ENCODE results near the gene SPNS3. TPM values are rescaled to one million over a fixed set of nuclear protein-coding genes. Genes with fewer than 3 reads are reported as not detected.

The SPNS3 gene
- total RNA-seq, 1 donor from 2014 or later: 0.24 TPM

DNA sequence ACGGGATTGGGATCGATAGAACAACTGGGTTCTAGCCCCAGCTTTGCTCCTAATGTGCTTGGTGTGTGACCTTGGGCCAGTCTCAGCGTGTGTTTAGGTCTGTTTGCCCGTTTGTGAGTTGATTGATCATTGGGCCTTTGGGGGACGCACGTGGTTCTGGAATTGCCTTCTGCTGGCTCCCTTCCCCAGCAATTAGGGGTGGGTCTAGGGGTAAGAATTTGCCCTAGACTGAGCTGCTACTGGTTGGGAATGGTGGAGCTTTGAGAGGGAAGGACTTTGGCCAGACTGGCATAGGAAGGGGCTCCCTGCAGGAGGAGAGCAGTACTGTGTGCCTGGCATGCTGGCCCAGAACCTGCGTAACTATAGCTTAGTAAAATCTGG lies 66.4 kb downstream of the SPNS3 start:
- no peaks in the 10 kb centered on the region for H3K36me3 ChIP-seq
- ATAC-seq (no peak), DNase-seq (no peak)
- peaks cover 68% of the 10 kb centered on the region for H3K4me1 ChIP-seq
- H3K27ac ChIP-seq: peak overlapping the region; percentile 68
- peaks cover 23% of the 10 kb centered on the region for H3K27me3 ChIP-seq (ENCODE audit: low read depth)
- intact Hi-C loops (cut with DNase I): no loop called here
- H3K9me3 ChIP-seq: no peaks in the 10 kb centered on the region
- peak overlapping the region; percentile 61 for H3K4me3 ChIP-seq
- TF ChIP-seq, protein P1, sequence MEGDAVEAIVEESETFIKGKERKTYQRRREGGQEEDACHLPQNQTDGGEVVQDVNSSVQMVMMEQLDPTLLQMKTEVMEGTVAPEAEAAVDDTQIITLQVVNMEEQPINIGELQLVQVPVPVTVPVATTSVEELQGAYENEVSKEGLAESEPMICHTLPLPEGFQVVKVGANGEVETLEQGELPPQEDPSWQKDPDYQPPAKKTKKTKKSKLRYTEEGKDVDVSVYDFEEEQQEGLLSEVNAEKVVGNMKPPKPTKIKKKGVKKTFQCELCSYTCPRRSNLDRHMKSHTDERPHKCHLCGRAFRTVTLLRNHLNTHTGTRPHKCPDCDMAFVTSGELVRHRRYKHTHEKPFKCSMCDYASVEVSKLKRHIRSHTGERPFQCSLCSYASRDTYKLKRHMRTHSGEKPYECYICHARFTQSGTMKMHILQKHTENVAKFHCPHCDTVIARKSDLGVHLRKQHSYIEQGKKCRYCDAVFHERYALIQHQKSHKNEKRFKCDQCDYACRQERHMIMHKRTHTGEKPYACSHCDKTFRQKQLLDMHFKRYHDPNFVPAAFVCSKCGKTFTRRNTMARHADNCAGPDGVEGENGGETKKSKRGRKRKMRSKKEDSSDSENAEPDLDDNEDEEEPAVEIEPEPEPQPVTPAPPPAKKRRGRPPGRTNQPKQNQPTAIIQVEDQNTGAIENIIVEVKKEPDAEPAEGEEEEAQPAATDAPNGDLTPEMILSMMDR (IDR thresholded peaks at IDR 0.05): peak; percentile 13

DNA sequence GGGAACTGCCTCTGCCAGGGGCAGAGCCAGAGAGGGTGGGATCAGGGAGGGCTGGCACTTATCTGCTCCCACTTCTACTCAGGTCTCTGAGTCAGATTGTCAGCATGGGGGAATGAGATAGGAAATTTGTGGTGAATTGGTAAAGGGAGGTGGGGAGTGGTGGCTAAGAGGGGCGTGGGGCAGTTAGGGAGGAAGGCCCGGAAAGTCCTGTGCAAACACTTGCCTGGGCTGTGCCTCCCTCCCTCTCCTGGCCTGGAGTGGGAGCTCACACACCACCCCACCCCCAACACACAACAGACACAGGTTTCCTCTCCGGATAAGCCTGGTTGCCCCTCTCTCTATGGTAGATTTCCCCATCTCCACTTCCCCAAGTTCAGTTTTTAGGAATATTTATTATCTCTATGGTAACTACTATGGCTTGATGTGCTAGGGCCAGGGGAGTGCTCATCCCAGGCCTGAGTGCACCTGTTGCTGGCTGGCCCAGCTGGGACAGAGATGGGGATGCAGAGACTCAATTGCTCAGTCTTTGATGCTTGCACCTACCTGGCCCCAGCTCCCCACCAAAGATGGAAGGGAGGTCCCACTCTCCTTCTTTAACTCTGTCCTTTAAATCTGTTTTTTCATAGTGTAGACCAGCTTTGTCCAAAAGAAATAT lies 67.7 kb downstream of the SPNS3 start:
- Histone ChIP-seq H3K4me3 (peak overlapping the region; percentile 61), H3K27ac (peak overlapping the region; percentile 20), H3K27me3 (ENCODE audit: low read depth) (peaks cover 23% of the 10 kb centered on the region), H3K9me3 (no peaks in the 10 kb centered on the region), H3K36me3 (no peaks in the 10 kb centered on the region), H3K4me1 (peaks cover 80% of the 10 kb centered on the region)
- ATAC-seq (peak; percentile 31 to 48), DNase-seq (no peak)
- intact Hi-C loops (cut with DNase I): no loop called here
- TF ChIP-seq, protein P1 (IDR thresholded peaks at IDR 0.05): no peak

DNA sequence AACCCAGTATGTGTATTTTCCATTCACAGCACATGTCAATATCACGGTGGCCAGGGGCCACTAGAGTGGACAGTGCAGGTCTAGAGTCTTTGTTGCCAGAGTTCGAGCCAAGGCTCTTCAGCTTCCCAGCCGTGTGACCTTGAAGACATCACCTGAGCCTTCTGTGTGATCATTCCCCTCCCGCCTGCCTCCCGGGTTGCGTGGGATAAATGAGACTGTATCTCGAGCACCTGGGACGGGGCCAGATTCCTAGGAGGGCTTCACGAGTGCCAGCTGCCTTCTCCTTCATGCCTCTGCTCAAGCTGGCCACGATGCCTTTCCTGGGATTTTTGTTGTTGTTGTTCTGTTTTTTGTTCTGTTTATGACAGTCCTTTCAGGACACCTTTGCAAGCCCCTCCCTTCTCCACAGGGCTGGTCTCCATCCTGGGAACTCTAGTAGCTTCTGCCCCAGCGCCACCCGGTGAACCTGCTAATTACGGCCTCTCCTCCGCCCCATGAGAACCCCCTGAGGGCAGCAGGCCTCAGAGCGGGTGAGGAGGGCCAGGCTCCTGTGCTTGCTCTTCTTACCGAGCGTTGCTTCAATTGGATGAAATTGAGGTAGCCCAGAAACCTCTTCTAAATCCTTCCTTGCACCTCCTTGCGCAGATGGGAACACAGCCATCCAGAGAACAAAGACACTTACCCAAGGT lies 68.9 kb downstream of the SPNS3 start:
- DNase-seq (no peak), ATAC-seq (no peak)
- no peak overlapping the region for H3K4me3 ChIP-seq
- no peaks in the 10 kb centered on the region for H3K36me3 ChIP-seq
- intact Hi-C loops (cut with DNase I): no loop called here
- peaks cover 92% of the 10 kb centered on the region for H3K4me1 ChIP-seq
- TF ChIP-seq, protein P1 (IDR thresholded peaks at IDR 0.05): no peak
- H3K9me3 ChIP-seq: no peaks in the 10 kb centered on the region
- peaks cover 23% of the 10 kb centered on the region for H3K27me3 ChIP-seq (ENCODE audit: low read depth)
- H3K27ac ChIP-seq: no peak overlapping the region

DNA sequence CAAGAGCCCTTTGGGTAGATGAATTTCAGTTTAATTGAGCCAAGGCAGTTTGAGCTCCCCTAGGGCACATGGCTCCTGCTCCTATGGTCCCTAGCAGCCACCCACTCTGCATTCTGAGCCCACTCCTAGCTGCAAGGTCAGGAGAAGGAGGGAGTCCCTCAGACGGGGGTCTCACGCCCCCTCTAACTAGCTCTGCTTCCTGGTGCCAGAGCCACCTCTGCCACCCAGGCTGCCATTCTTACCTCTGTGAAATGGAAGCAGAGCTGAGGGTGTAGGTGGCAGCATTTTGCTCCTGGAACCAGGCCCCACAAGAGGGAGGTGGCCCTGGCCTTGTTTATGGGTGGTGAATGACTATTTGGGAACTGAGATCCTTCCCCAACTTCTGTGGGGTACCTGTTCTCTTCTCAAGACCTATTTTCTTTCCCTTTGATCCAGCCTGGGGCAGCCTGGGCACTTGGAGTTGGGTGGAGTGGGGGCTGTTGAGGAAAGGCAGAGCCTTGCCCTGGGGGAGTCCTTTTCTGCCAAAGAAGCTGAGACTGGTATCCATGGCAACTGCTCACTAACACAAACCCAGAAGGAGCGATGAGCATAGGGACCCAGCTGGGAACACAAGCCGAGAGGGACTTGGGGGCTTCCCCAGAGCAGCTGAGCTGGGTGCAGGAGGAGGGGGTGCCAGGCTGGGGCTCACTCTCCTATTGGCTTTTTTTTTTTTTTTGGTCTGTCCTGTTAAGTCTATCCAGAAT lies 69.7 kb downstream of the SPNS3 start:
- peaks cover 93% of the 10 kb centered on the region for H3K4me1 ChIP-seq
- H3K36me3 ChIP-seq: no peaks in the 10 kb centered on the region
- intact Hi-C loops (cut with DNase I): no loop called here
- H3K27me3 ChIP-seq (ENCODE audit: low read depth): peaks cover 18% of the 10 kb centered on the region
- no peak for ATAC-seq
- DNase-seq: no peak
- H3K9me3 ChIP-seq: no peaks in the 10 kb centered on the region
- H3K4me3 ChIP-seq: no peak overlapping the region
- peak overlapping the region; percentile 18 for H3K27ac ChIP-seq
- TF ChIP-seq, protein P1 (IDR thresholded peaks at IDR 0.05): no peak

DNA sequence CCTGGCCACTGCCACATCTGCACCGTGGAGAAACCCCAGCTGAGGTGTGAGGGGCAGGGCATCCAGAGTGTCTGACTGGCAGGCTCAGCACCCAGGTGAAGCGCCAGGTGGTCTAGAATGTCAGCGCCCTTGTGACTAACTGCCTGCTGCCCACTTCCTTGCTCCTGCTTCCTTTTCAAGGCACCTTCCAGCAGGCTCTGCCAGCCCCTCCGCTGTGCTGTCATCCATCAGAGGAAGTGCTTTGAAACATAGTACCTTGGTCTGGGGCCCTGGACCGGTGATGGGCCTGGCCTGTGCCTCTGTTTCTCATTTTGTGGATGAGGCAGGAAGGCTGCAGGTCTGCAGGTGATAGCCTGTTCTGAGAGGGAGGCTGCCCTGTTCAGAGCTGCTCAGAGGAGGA lies 70.4 kb downstream of the SPNS3 start:
- Histone ChIP-seq H3K27me3 (ENCODE audit: low read depth) (peaks cover 18% of the 10 kb centered on the region), H3K9me3 (no peaks in the 10 kb centered on the region), H3K4me3 (no peak overlapping the region), H3K36me3 (no peaks in the 10 kb centered on the region), H3K4me1 (peaks cover 99% of the 10 kb centered on the region), H3K27ac (peak overlapping the region; percentile 18)
- TF ChIP-seq, protein P1 (IDR thresholded peaks at IDR 0.05): no peak
- intact Hi-C loops (cut with DNase I): no loop called here
- no peak for DNase-seq
- no peak for ATAC-seq

Data from lower lobe of right lung (tissue), 2 donors.